RPMI7951 (cell line): Measurements from ENCODE around the gene MEGF9. TPM values are rescaled to one million over a fixed set of nuclear protein-coding genes. Genes with fewer than 3 reads are reported as not detected.

Source experiments
- DNase-seq: peaks from one replicate; pipeline ENCODE4 v3.0.0-alpha.2; 2012; ENCODE audit warnings: low read depth
- total RNA-seq: library from RNA; depleted of rRNA; stranded (reverse); fragments of >200 nt; shearing (Covaris generic); gene quantifications from 2 replicates; pipeline ENCODE4 v1.2.3, GENCODE V29; 2014

The MEGF9 gene
- total RNA-seq, 1 experiment from 2014 or later = 10.5 TPM

GRCh38 chr9:120625222-120625621, 89.0 kb downstream of the MEGF9 start:
- DNase-seq = peak; percentile 31

DNA sequence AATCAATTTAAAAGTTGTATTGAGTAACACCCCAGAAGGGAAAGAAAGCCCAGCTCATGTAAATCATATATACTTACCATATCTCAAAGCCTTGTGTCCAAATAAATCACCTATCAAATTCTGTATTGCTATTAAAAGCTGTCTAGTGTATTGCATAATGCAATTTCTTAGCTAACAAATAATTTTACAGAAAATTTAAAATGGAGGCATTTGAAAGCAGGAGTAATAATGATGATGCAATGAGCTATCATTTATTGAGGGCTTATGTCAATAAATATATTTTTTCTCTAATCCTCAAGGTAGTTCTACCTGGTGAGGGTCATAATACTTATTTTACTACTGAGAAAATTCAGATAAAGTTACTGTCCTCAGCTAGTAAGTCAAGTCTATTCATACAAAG, 91.5 kb downstream of the MEGF9 start:
- no peak for DNase-seq

DNA sequence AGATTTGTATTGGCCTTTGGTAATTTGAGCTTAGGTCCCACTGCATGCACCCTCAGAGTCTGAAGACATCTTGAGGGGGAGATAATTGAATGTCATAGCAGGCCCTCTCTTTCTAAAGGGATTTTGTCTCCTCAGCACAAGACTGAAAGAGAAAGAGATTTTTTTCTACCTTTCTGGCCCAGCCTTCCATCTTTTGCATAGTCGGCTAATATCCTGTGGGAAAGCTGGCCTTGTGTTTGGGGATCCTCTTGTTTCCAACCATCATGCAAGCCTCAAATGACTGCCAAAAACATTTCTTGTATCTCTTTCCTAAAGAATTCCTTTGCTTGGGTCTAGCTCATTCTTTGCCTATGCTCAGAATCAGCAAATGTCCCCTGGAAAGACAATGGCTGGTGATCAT, 92.3 kb downstream of the MEGF9 start:
- DNase-seq = no peak

DNA sequence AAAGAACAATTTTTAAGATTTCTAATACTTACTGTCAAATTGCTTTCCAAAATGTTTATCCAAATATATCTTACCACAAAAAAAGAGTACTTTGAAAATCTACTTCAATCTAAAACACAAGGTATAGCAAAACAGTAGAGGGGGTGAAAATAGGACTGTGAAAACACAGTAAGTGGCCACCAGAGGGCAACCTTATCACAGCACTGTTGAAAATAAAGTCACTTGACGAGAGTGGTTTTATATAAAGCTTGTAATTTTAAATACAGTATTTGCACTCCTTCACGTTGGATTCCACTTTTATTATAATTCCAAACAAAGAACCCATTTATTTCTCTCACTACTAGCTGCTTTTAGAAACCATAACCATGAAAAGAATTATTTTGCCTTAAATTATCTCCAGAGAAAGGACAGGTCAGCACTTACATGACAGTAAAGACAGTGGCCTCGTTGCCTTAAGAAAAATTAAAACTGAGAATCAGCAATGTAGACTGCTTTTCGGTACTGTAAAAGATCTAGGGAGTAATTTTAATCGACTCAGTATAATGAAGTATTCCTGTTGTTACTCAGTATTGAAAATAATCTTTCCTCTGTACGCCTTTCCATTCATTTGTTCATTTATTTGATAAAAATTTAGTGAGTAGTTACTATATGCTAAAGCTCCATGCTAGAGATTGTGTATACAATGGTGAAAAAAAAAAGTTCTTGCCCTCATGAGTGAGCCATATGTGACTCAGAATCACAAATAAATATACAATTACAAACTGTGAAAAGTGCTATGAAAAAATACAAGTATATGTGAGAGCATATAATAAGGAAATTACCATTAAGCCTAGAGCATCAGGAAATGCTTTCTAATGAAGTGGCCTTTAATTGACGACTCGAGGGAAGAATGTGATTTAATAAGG, 94.3 kb downstream of the MEGF9 start:
- peak; percentile 53 for DNase-seq

DNA sequence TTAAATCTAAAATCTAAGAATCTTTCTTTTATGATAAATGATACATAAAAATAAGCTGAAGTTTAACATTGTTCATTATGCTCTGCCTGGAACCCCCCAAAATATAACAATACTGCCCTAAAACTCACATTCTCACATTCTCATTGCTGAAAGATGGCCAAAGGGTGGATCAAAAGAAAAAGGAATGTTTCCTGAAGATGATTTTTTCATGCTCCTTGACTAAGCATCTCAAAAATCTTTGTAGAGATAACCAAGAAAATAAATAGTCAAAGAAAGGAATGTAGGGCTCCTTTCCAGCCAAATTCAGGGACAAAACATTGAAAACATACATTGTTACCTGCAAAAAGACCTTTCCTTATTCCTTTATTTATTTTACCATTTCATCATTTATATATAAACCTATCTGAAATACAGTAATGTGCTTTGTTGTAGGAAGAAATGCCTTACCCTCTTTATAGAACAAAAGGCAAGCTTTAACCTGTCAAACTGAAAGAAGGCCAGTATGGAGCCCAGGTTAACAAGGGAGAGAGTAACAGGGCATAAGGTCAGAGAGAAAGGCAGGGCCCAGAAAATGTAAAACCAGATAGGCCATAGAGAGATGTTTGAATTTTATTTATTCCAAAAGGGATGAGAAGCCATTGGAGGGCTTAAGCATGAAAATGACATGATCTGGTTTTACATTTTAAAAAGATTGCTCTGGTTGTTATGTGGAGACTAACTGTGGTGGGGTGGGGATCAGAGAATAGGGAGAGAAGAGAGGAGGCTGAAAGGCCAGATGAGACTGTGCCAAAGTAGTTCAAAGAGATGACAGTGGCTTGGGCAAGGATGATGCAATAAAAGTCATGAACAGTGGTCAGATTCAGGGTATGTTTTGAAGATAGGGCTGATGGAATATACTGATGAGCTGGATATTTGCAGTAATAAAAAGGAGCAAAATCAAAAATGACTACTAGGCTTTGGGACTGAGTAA, 97.0 kb downstream of the MEGF9 start:
- peak; percentile 22 for DNase-seq

GRCh38 chr9:120612218-120612617, 102.1 kb downstream of the MEGF9 start:
- no peak for DNase-seq

DNA sequence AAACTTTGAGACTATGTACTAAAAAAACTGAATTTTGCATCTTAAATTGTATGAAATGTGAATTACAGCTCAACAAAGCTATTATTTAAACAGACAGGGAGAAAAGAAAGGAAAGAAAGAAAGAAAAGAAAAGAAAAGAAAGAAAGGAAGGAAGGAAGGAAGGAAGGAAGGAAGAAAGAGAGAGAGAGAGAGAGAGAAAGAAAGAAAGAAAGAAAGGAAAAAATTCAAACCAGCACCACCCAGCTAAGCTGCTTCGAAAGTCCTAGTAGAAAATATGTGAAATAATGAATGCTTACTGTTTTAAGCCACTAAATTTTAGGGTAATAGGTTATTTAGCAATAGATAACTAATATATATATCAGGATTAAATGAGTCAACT, 102.6 kb downstream of the MEGF9 start:
- DNase-seq = no peak

- DNase-seq = peak; percentile 21
These were observed 103.1 kb downstream of the MEGF9 start for GRCh38 chr9:120610975-120611689.

DNA sequence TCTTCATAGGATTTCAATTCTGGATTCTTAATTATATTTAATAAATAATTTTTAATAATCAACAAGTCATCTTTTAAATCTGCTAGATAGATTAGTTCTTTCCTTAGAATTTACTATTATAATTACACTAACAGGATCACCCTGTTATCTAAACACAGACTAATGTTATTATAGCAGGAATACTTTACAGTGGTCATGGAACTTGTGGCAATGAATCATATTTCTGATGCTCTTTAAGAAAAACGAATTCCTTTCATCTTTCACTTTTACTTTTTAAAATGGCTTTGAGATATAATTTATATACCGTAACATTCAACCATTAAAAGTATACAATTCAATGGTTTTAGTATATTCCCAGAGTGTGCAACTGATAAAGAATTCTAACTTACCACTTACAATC, 104.6 kb downstream of the MEGF9 start:
- no peak for DNase-seq

GRCh38 chr9:120608421-120608820, 105.8 kb downstream of the MEGF9 start:
- DNase-seq = no peak

GRCh38 chr9:120603591-120603990, 110.7 kb downstream of the MEGF9 start:
- no peak for DNase-seq

DNA sequence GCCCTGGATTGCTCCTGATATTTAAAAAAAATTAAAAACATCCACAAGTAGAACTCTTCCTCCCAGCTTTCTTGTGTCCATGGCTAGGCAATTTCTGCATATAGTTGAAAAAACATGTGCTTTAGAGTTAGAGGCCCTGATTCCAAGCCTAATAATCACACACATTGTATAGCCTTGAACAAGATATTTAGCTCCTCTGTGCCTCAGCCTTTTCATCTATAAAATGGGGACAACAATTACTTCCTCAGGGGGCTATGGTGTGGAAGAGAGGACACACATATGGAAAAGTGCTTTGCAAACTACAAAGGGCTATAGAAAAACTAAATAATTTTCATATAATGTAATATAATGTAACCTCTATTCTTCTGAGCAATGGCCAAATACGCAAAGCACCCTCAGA, 111.3 kb downstream of the MEGF9 start:
- no peak for DNase-seq

GRCh38 chr9:120593955-120594277, 120.4 kb downstream of the MEGF9 start:
- DNase-seq = no peak

DNA sequence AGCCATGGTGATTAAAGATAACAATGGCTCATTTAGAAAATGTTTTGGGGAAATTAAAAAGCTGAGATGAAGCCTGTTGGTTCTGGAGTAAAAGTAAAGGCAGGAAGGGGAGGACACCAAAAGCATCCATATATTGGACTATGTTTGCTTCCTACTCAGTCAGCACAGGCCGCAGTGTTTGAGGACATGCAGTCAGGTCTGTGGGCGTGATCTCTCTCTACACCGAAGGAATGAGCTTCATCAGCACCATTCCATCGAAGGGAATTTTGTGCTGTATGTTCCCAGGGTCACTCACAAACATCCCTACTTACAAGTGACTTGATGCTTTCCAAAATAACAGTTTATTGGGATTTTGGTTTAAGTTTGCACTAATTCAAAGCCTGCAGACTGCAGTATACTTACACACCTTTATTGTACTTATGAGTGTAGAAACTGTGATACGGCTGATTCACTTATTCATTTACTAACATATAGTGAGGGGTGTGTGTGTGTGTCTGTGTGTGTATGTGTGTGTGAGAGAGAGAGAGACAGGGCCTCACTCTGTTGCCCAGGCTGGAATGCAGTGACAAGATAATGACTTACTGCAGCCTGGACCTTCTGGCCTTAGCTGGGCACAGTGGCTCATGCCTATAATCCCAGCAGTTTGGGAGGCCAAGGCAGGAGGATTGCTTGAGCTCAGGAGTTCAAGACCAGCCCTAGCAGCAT, 120.9 kb downstream of the MEGF9 start:
- no peak for DNase-seq

DNA sequence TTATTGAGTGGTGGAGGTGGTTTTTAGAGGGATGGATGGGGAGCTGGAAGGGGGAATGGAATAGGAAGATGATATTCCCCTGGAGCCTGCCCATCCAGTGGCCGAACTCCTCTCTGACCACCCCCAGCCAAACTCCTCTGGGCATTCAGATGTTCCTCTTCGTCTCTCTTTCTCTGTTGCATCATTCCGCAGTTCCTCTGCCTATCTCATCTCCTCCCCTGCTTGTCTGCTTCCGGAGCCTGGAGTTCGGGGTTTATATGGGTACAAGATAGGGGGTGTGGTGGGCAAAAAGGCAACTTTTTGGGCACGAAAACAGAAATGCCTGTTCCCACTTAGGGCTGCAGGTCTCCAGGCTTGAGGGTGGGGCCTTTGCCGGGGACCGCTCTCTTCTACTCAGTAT, 122.1 kb downstream of the MEGF9 start:
- DNase-seq = no peak

- no peak for DNase-seq
These were observed 126.9 kb downstream of the MEGF9 start for GRCh38 chr9:120587328-120587727.

DNA sequence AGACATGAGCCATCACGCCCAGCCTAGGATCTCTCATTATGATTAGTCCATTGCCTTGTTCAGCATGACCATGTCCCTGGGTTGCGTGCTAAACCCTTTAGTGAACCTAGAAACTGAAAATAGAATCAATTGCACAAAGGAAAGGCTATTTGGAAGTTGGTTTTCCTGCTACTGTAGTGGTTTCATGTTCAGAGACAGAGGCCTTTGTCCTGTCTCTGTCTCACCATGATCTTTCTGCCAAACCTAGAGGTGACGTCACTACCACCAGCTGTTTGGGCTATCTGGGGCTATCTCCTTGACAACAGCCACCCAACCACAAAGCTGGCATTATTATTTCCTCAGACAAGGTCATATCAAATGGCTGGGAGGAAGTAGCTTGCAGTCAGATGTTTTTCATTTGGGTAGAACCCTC, 130.3 kb downstream of the MEGF9 start:
- DNase-seq = peak; percentile 98

DNA sequence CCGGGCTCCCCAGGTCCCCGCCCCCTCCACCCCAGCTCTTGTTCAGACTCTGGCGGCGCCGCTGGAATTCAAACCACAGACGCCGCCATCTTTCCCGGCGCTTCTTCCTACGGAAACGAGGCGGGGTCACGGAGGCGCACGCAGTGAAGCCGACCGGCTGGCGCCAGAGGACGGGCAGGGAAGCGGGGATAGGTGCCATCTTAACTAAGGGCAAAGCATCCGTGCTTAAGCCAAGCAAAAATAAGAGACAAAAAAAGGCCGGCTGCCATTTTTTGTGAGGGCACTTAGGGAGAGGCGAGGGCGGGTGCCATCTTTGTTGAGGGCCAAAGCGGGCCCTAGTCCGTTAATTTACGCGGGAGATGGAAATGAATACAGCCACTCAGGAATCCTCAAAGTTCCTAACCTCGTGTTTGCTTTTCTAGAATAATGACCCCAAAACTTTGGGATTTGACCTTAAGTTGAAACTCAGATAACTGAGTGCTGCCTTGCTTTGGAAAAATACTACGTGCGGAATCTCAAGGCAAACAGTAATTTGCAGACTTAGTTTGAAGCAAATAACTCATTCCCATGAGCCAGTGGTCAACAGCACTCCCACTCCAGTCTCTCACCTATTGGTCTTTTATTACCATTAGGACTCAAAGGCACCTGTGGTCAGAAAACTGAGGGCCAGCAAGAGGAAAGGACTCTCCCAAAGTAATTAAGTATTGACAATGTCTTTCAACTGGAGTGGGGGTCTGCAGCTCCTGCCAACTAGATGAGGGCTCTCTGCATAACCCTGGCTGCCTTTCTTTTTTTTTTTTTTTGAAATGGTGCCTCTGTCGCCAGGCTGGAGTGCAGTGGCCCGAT, 134.0 kb downstream of the MEGF9 start, which contains the start of gene CDK5RAP2:
TSS of gene CDK5RAP2 (minus strand) at position 117 of the 846 bp plus-strand sequence. CDS start 189 bp downstream, outside the sequence.
- DNase-seq = peak; percentile 96

GRCh38 chr9:120579139-120580050, 134.9 kb downstream of the MEGF9 start:
- DNase-seq = no peak
